GM12873 (cell line): ENCODE measurements around the gene TRAF3.

Experiments used
- CTCF ChIP-seq: IDR thresholded peaks from 2 replicates; pipeline ENCODE4 v1.5.1; 2012; ENCODE audit warnings: low read depth, mild to moderate bottlenecking, moderate library complexity, low read length, control low read depth; ENCODE audit not compliant: insufficient read depth; ENCODE audit errors: missing control alignments

The TRAF3 gene

GRCh38 chr14:102809870-102810269 lies 32.6 kb downstream of the TRAF3 start:
- TF ChIP-seq CTCF, result no peak

- no peak for TF ChIP-seq CTCF
Measured at GRCh38 chr14:102810523-102810922, 33.3 kb downstream of the TRAF3 start.

GRCh38 chr14:102811254-102811963 lies 34.2 kb downstream of the TRAF3 start:
- TF ChIP-seq CTCF, result no peak

- TF ChIP-seq CTCF, result no peak
Measured at GRCh38 chr14:102811971-102812370, 34.7 kb downstream of the TRAF3 start.

- TF ChIP-seq CTCF, result no peak
Measured at GRCh38 chr14:102813691-102814090, 36.4 kb downstream of the TRAF3 start.

- TF ChIP-seq CTCF, result no peak
Measured at GRCh38 chr14:102817318-102817717, 40.1 kb downstream of the TRAF3 start.

- no peak for TF ChIP-seq CTCF
Measured at GRCh38 chr14:102817942-102818940, 41.0 kb downstream of the TRAF3 start.
